ENCODE results near the gene TSPAN15.

GRCh38 chr10:69461243-69462025, 10.2 kb downstream of the TSPAN15 start:
- TF ChIP-seq CREB1 (CRISPR knock-in tag; IDR thresholded peaks at IDR 0.05): no peak
- no peak for TF ChIP-seq CTCF (IDR thresholded peaks at IDR 0.05)
- TF ChIP-seq STAT6 (CRISPR knock-in tag; conservative IDR thresholded peaks at IDR 0.05; ENCODE audit: low read depth): no peak
- no peak for TF ChIP-seq SMAD4 (CRISPR knock-in tag; IDR thresholded peaks at IDR 0.05)
- TF ChIP-seq TEAD1 (CRISPR knock-in tag; IDR thresholded peaks at IDR 0.05): no peak
- no peak for TF ChIP-seq ZNF281 (CRISPR knock-in tag; IDR thresholded peaks at IDR 0.05)
- TF ChIP-seq FOXK1 (CRISPR knock-in tag; IDR thresholded peaks at IDR 0.05): no peak
- TF ChIP-seq ETV6 (CRISPR knock-in tag; IDR thresholded peaks at IDR 0.05): no peak
- TF ChIP-seq USF2 (CRISPR knock-in tag; IDR thresholded peaks at IDR 0.05): no peak
- TF ChIP-seq, protein P1, sequence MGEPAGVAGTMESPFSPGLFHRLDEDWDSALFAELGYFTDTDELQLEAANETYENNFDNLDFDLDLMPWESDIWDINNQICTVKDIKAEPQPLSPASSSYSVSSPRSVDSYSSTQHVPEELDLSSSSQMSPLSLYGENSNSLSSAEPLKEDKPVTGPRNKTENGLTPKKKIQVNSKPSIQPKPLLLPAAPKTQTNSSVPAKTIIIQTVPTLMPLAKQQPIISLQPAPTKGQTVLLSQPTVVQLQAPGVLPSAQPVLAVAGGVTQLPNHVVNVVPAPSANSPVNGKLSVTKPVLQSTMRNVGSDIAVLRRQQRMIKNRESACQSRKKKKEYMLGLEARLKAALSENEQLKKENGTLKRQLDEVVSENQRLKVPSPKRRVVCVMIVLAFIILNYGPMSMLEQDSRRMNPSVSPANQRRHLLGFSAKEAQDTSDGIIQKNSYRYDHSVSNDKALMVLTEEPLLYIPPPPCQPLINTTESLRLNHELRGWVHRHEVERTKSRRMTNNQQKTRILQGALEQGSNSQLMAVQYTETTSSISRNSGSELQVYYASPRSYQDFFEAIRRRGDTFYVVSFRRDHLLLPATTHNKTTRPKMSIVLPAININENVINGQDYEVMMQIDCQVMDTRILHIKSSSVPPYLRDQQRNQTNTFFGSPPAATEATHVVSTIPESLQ (CRISPR knock-in tag; IDR thresholded peaks at IDR 0.05): no peak
- no peak for TF ChIP-seq MYBL2 (CRISPR knock-in tag; IDR thresholded peaks at IDR 0.05)
- TF ChIP-seq TEAD4 (CRISPR knock-in tag; IDR thresholded peaks at IDR 0.05): no peak
- no peak for TF ChIP-seq TP53 (CRISPR knock-in tag; IDR thresholded peaks at IDR 0.05)

Data from WTC11 (cell line).